Embryonic facial prominence (tissue), 1 donor: Measurements from ENCODE around the gene OR5K3.

Source experiments
- DNase-seq: peaks from one replicate; pipeline ENCODE4 v3.0.0-alpha.2; 2016; ENCODE audit errors: extremely low spot score

Gene OR5K3

GRCh38 chr3:98433764-98434163 is 43.3 kb downstream of the OR5K3 start:
- no peak for DNase-seq

DNA sequence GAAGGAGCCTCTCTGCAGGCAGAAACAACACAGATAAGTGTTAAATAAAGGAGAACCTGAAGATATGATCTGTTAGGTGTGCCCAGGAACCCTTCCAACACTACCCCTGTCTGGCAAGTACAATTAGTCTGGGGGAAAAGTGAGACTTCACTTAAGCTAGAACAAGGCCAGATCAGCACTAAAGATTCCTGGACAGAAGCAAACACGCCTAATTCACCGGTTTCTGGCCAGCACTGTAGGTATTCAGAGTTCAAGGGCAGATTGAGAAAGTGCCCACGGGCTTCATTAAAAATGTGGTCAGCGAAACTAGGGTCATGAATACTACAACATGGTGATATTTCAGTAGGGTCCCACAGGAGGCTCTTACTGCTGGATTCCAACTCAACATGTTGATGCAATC is 43.9 kb downstream of the OR5K3 start:
- no peak for DNase-seq

DNA sequence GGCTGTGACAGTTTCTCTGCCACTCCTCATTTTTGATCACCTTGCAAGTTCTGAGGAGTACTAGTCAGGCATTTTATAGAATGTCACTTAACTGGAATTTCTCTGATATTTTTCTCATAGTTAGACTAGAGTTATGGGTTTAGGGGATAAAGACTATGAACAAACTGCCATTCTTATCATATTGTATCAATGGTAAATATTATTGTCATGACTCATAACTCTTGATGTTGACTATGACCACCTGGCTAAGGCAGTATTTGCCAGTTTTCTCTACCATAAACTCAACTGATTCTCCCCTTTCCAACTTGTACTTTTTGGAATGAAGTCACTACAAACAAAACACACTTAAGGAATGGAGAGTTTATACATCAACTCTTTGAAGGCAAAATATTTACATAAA is 49.8 kb downstream of the OR5K3 start:
- no peak for DNase-seq
